T1000 (cell line): ENCODE results near the gene HOXC12.

Experiments used
- DNase-seq: peaks from one replicate; lab custom pipeline; 2025; ENCODE audit warnings: mixed read lengths; lab: John Stamatoyannopoulos, UW

The HOXC12 gene

GRCh38 chr12:53972722-53973235, 18.1 kb downstream of the HOXC12 start, which contains the start of gene HOXC11:
Gene HOXC11, plus strand, starts transcription at chr12:53973126. Its CDS starts 116 bp downstream, at chr12:53973242.
- DNase-seq = no peak

- DNase-seq = no peak
These were observed 18.7 kb downstream of the HOXC12 start for GRCh38 chr12:53973236-53974042.

- DNase-seq = no peak
These were observed 19.7 kb downstream of the HOXC12 start, which contains the start of gene HOTAIR for GRCh38 chr12:53974084-53975063. Gene HOTAIR, minus strand, starts transcription at chr12:53974954.

- no peak for DNase-seq
These were observed 20.4 kb downstream of the HOXC12 start for GRCh38 chr12:53975064-53975471.

DNA sequence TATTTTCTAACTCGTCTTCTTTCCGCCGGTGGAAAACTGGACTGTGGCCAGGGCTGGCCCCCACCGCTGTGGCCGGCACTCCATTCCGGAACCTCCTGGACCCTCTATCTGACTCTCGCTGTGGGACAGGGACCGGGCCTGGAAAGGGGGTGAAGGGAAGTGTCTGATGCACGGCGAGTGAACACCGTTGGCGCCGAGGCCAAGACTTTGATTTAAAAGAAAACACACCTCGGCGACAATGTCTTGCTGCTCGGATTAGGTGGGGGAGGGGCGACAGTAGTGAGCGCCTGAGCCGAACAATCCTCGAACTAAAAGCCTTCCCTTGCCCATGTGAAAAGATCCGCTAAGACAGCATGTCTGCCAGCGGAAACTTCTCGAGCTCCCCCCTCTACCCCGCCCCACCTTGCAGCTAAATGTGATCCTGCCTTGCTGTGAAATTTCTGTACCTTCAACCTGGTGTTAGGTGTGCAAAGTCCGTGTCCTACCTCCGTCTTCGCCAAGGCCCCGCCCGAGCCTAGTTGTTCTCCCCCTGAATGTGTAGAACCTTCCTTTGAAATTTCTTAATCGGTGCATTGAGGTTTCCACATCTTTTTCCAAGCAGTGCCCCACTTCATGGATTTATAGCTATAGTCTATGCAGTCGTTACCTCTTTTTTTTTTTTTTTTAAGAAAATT, 20.9 kb downstream of the HOXC12 start:
- DNase-seq = no peak

DNA sequence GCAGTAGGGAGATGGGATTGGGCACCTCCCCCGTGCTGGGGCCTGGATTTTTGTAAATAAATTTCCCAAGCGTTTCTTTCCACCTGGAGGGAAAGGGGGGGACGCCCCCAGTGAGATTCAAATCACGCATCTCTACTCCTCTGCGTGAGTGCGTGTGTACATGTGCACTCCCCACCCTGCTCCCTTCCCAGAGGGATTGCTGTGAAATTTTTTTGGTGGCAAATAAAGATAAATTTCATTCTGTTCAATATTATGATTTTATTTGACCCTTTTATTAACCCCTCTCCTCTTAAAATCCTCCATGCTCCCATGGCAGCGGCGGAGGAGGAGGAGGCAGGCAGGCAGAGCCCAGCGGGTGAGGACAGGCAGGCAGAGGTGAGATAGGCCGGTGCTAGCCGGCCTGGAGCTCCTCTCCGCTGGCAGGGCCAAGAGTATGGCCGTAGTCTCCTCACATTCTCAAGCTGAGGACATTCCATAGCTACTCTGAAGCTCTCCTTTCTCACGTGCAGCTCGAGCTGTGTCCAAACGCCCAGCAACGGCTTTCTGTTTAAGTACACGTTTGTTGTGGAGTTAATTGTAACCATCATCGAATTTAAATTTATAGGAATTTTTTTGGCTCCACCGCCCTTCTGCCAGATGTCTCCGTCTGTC, 21.6 kb downstream of the HOXC12 start:
- DNase-seq = no peak

- no peak for DNase-seq
These were observed 22.3 kb downstream of the HOXC12 start for GRCh38 chr12:53976823-53977595.

DNA sequence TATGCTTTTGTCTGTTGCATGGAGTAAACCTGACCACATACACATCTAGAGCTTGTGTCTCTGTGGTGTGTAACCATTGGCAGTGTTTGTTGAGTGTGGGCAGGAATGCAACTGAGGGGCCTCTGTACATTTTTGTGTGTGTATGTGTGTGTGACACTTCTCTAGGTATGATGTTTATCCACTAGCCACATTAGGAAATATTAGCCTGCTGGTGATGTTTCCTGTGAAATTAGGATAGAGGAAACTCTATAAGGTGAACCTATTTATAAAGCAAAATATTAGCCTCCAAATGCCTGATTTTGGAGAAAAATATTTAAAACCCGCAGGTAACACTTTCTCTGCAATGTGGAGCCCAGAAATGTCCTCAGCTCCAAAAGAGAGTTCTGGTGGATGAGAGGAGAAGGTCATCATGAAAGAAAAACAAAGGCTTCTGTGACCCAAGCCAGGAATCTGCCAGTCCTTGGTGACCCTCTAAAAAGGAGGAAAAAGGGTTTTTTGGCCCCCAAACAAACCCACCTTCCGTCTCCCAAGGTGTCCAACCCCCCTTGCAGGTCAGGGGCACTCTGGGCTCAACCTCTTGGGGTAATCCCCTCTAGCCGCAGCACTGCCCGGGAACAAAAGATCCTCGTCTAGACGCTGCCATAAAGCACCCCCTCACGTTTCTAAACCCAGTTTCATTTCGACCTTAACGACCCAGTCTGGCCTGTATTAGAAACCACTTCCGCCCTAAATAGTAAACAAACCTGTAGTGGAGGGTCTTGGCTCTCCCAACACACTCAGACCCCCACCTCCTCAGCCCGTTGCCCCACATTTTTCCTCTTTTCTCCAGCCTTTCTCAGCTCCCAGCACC, 23.1 kb downstream of the HOXC12 start:
- DNase-seq = no peak

DNA sequence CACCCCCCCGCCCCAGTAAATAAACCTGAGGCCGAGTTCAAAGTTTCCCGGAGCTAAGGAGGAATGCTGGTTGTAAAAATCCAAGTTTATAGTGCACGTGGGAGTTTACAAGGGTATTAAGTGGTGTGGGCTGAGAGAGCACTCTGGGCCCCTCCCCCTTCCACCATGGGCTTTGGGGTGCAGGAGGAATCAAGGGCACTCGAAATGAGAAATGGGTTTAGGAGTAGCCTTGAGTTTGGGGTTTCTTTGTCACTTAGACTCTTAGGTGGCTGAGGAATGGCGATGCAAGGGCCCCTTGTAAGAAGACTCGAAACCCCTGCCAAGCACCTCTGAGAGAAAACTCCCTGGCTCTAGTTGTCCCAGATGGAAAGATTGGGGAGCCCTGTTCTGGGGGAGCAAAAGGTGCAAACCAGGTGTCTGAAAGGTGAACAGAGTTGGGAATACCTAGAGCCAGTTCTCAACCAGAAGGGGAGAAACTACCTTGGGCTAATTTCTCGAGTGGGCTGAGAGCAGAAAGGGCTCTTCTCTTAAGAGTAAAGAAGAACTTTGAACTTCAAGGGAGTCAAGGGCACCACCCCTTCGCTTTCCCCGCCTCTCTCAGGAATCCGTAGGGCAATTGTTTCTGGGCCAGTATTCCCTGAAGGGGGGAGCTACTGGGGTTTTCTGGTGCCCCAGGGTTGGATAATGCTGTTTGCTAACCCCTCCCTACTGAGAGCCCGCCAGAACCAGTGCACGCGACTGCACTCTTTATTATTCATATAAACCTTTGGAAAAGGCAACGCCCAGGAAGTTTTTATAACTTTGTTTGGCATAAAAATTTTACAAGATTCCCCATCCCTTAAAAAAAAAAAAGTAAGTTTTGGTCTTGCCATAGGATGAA, 24.0 kb downstream of the HOXC12 start:
- DNase-seq = no peak

- DNase-seq = no peak
These were observed 25.6 kb downstream of the HOXC12 start for GRCh38 chr12:53980104-53980801.

DNA sequence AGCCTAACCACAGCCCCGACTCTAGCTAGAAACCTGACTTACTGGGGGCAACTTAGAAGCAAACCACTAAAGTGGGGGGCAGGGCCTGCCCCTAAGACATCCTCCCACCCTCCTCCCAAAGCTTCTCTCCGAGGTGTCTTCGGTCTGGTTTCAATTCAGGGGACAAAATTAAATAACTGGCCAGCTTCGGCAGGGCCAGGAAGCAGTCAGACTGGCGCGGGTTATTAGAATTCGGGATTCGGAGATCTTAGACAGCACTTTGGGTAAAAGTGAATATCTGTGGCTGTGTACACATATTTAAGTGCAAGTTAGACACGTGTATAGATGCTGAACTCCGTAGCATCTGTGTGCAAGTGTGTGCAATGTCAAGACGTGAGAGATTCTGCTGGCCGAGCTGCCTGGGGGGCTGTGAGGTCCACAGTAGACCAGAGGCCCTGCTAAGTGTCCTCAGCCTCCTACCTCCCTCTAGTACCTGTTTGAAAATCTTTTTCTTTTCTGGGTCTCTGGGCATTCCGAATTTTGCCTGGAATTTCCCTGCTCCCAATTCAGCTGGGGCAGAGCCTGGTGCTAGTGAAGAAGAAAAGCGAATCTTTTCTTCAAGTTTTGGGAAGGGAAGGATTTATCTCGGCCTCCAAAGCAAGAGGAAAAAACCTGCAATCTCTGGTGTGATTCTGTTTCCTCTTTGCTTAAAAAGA, 26.2 kb downstream of the HOXC12 start:
- DNase-seq = no peak

- no peak for DNase-seq
These were observed 27.2 kb downstream of the HOXC12 start for GRCh38 chr12:53981634-53982565.

DNA sequence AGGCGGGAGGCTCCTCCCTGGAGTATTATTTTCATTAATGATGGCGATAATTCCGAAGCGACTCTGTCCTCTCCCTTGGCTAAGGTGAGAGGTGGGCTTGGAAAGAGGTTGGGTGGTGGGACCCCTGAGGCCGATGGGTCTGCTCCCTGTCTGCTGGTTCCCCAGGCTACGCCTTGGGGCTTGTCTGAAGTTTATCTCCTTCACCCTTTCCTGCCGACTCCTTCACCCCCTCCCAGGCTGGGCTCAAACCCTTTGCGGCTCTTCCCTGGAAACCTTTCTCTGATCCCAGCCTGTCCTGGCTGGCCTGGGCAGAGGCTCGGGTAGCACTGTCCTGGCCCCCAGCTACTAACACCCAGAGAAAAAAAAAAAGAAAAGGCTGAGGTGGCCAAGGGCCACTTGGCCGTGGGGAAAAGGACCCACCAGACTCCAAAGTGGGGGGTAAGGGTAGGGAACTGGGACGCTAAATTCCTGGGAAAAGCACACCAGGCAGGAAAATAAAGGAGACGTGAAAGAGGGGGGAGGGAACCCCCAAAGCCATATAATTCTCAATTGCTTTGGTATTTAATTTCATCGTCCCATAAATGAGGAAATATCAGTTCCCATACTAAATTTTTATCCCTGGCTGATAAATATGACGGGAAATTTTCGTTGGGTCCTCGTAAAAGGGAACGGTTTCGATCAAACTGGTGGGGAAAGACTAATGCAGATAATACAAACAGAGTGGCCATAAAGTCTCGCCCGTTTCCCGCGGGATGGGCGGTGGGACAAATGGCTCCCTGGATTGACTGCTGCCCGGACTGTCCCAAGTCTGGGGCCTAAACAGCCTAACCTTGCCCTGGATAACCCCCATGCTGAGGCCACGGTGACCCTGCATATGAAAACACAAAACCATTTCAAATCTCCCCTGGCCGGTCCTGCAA, 28.2 kb downstream of the HOXC12 start:
- DNase-seq = no peak

GRCh38 chr12:53983568-53983949, 28.9 kb downstream of the HOXC12 start:
- DNase-seq = no peak

DNA sequence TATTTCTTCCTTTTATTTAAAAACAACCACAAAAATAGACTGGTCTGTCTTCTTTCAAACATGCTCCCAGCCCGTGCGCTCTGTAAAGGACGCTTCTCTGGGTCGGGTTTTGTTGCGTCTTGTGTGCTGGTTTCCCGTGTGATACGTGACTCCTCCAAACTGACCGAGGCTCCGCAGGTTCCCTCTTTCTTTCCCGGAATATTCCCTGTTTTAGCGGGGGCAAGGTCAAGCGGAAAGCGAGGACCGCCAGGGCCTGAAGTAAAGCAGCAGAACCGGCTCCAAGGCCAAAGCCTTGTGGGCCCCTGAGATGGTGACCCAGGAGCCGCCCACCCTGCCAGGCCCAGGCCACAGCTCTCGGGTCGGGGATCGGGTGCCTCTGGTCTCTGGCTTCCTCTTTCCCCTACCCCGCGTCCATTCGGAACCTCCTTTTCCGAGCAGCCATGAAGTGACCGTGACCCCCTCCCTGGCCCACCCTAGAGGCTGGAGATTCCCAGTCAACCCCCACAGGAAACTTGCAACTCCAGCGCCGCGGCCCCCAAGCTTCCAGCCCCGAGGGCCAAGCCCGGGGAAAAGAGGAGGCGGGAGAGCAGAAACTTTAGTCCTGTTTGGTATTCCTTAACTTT, 29.4 kb downstream of the HOXC12 start:
- DNase-seq = no peak
